NT2/D1 (cell line): ENCODE results near the gene MMEL1.

Experiments
- SUZ12 ChIP-seq: IDR thresholded peaks from 2 replicates; pipeline ENCODE4 v1.6.1; 2011; ENCODE audit not compliant: insufficient read length, insufficient read depth; ENCODE audit errors: extremely low read depth
- YY1 ChIP-seq: IDR thresholded peaks from 2 replicates; pipeline ENCODE4 v1.6.1; 2011; ENCODE audit not compliant: insufficient read length, insufficient read depth
- ZNF274 ChIP-seq: IDR thresholded peaks from 2 replicates; pipeline ENCODE4 v1.6.1; 2011; ENCODE audit warnings: mild to moderate bottlenecking, low read depth, low read length

- TF ChIP-seq YY1 = no peak
- TF ChIP-seq SUZ12 = no peak
- TF ChIP-seq ZNF274 = no peak
Measured at GRCh38 chr1:2583871-2584351, 48.9 kb downstream of the MMEL1 start.
